ENCODE results near the gene PERM1. TPM values are rescaled to one million over a fixed set of nuclear protein-coding genes. Genes with fewer than 3 reads are reported as not detected.

PERM1 gene
- total and polyA plus RNA-seq, 9 of the 15 experiments (the other 6 are each of a cell fraction or from before 2014, with no cell fraction given): not detected

- TF ChIP-seq, protein P1, sequence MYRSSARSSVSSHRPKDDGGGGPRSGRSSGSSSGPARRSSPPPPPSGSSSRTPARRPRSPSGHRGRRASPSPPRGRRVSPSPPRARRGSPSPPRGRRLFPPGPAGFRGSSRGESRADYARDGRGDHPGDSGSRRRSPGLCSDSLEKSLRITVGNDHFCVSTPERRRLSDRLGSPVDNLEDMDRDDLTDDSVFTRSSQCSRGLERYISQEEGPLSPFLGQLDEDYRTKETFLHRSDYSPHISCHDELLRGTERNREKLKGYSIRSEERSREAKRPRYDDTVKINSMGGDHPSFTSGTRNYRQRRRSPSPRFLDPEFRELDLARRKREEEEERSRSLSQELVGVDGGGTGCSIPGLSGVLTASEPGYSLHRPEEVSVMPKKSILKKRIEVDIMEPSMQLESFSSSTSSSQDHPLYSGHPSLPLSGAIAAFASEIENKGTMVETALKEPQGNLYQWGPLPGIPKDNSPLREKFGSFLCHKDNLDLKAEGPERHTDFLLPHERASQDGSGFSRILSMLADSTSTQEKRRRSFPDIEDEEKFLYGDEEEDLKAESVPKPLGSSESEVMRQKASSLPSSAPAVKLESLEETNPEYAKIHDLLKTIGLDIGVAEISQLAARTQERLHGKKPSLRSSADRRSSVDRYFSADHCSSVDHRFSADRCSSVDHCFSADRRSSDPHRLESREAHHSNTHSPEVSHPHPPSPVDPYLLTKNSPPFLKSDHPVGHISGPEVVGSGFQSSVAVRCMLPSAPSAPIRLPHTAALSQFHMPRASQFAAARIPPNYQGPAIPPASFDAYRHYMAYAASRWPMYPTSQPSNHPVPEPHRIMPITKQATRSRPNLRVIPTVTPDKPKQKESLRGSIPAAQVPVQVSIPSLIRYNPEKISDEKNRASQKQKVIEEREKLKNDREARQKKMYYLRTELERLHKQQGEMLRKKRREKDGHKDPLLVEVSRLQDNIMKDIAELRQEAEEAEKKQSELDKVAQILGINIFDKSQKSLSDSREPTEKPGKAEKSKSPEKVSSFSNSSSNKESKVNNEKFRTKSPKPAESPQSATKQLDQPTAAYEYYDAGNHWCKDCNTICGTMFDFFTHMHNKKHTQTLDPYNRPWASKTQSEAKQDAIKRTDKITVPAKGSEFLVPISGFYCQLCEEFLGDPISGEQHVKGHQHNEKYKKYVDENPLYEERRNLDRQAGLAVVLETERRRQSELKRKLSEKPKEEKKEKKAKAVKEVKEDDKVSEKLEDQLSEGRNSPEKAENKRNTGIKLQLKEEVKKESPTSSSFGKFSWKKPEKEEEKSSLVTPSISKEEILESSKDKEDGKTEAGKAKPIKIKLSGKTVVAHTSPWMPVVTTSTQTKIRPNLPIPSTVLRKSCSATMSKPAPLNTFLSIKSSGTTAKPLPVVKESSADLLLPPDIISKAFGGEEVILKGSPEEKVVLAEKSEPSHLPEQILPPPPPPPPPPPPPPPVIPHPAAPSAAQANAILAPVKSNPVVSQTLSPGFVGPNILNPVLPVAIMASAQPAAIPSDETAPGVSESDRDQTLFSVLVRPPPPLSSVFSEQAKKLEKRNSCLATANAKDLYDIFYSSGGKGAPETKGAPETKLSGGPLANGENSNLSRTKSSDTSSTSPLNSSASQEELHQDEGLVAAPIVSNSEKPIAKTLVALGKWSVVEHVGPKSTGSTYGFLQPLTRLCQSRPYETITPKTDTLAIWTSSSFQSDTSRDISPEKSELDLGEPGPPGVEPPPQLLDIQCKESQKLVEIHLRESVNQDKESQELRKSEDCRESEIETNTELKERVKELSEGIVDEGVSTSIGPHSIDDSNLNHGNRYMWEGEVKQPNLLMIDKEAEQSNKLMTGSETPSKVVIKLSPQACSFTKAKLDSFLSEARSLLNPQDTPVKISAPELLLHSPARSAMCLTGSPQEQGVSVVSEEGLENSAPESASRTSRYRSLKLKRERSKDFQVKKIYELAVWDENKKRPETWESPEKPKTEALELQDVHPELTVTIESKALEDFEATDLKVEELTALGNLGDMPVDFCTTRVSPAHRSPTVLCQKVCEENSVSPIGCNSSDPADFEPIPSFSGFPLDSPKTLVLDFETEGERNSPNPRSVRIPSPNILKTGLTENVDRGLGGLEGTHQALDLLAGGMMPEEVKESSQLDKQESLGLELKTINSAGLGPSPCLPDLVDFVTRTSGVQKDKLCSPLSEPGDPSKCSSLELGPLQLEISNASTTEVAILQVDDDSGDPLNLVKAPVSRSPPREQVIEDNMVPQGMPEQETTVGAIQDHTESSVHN (IDR thresholded peaks at IDR 0.05; ENCODE audit: borderline replicate concordance in 1 of 2, low read depth in 1 of 2): peak in 1 of 2 experiments; percentile 92; a peak in 2 of 4 replicates
- TF ChIP-seq, protein P2, sequence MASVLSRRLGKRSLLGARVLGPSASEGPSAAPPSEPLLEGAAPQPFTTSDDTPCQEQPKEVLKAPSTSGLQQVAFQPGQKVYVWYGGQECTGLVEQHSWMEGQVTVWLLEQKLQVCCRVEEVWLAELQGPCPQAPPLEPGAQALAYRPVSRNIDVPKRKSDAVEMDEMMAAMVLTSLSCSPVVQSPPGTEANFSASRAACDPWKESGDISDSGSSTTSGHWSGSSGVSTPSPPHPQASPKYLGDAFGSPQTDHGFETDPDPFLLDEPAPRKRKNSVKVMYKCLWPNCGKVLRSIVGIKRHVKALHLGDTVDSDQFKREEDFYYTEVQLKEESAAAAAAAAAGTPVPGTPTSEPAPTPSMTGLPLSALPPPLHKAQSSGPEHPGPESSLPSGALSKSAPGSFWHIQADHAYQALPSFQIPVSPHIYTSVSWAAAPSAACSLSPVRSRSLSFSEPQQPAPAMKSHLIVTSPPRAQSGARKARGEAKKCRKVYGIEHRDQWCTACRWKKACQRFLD (CRISPR knock-in tag; IDR thresholded peaks at IDR 0.05): peak; percentile 87
- TF ChIP-seq BRD9 (IDR thresholded peaks at IDR 0.05; ENCODE audit: low read depth, partially characterized antibody) (no peak), PHB (CRISPR knock-in tag; IDR thresholded peaks at IDR 0.05) (peak; percentile 44), FOXK1 (CRISPR knock-in tag; IDR thresholded peaks at IDR 0.05; ENCODE audit: borderline replicate concordance) (peak; percentile 96), ZFP91 (CRISPR knock-in tag; IDR thresholded peaks at IDR 0.05) (peak; percentile 77), ZNF696 (CRISPR knock-in tag; conservative IDR thresholded peaks at IDR 0.05) (no peak), NR4A1 (CRISPR knock-in tag; IDR thresholded peaks at IDR 0.05) (peak; percentile 32; the same call in 1 of the 2 replicates), NR4A1 (tag; IDR thresholded peaks at IDR 0.05) (peak; percentile 68), ZNF217 (CRISPR knock-in tag; IDR thresholded peaks at IDR 0.05) (no peak)
- TF ChIP-seq, protein P3, sequence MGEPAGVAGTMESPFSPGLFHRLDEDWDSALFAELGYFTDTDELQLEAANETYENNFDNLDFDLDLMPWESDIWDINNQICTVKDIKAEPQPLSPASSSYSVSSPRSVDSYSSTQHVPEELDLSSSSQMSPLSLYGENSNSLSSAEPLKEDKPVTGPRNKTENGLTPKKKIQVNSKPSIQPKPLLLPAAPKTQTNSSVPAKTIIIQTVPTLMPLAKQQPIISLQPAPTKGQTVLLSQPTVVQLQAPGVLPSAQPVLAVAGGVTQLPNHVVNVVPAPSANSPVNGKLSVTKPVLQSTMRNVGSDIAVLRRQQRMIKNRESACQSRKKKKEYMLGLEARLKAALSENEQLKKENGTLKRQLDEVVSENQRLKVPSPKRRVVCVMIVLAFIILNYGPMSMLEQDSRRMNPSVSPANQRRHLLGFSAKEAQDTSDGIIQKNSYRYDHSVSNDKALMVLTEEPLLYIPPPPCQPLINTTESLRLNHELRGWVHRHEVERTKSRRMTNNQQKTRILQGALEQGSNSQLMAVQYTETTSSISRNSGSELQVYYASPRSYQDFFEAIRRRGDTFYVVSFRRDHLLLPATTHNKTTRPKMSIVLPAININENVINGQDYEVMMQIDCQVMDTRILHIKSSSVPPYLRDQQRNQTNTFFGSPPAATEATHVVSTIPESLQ (CRISPR knock-in tag; IDR thresholded peaks at IDR 0.05): peak; percentile 98; the same call in 1 of the 2 replicates
Observed at GRCh38 chr1:1000357-1001056, 18.6 kb upstream of the PERM1 start (continued).

Measured in K562 (cell line).